MM.1S (cell line): ENCODE measurements around the gene SF3A2.

Experiments used
- DNase-seq: peaks from one replicate; pipeline ENCODE4 v3.0.0-alpha.2; 2015
- H2AFZ ChIP-seq: fragments of 300-600 bp; sonication (generic); 2 replicates; pipeline ENCODE4 v1.6.0; 2016; ENCODE audit warnings: antibody characterized with exemption, low read length
- H3F3A ChIP-seq: fragments of 300-600 bp; sonication (generic); 2 replicates; pipeline ENCODE4 v1.6.1; 2016; ENCODE audit warnings: mild to moderate bottlenecking, antibody characterized with exemption, low read length, moderate library complexity, mixed read lengths; ENCODE audit not compliant: insufficient read depth
- H3K27ac ChIP-seq: fragments of 300-600 bp; sonication (generic); 2 replicates; pipeline ENCODE4 v1.5.1; 2016; ENCODE audit warnings: mild to moderate bottlenecking, low read length
- H3K27me3 ChIP-seq: fragments of 300-600 bp; sonication (generic); replicated peaks from 2 replicates; pipeline ENCODE4 v1.6.0; 2016; ENCODE audit warnings: low read length; ENCODE audit not compliant: insufficient read depth
- H3K36me3 ChIP-seq: fragments of 300-600 bp; sonication (generic); replicated peaks from 2 replicates; pipeline ENCODE4 v1.6.1; 2016; ENCODE audit warnings: mild to moderate bottlenecking, low read length, mixed read lengths; ENCODE audit not compliant: insufficient read depth
- H3K4me1 ChIP-seq: fragments of 300-600 bp; sonication (generic); 2 replicates; pipeline ENCODE4 v1.6.1; 2016; ENCODE audit warnings: low read length, mixed read lengths
- H3K4me2 ChIP-seq: fragments of 300-600 bp; sonication (generic); 2 replicates; pipeline ENCODE4 v1.6.0; 2016; ENCODE audit warnings: low read depth, low read length
- H3K4me3 ChIP-seq: fragments of 300-600 bp; sonication (generic); 2 replicates; pipeline ENCODE4 v1.5.1; 2016; ENCODE audit warnings: low read length, mixed read lengths
- H3K79me2 ChIP-seq: fragments of 300-600 bp; sonication (generic); 2 replicates; pipeline ENCODE4 v1.6.1; 2016; ENCODE audit warnings: mixed run types, low read length, mixed read lengths
- H3K9ac ChIP-seq: fragments of 300-600 bp; sonication (generic); 2 replicates; pipeline ENCODE4 v1.6.1; 2016; ENCODE audit warnings: low read length, mixed read lengths
- H3K9me2 ChIP-seq: fragments of 300-600 bp; sonication (generic); replicated peaks from 2 replicates; pipeline ENCODE4 v1.6.1; 2016; ENCODE audit warnings: mild to moderate bottlenecking, low read length, mixed read lengths; ENCODE audit not compliant: insufficient read depth
- H3K9me3 ChIP-seq: fragments of 300-600 bp; sonication (generic); replicated peaks from 2 replicates; pipeline ENCODE4 v1.6.1; 2016; ENCODE audit warnings: mild to moderate bottlenecking, low read length, mixed read lengths; ENCODE audit not compliant: insufficient read depth
- H4K20me1 ChIP-seq: fragments of 300-600 bp; sonication (generic); 2 replicates; pipeline ENCODE4 v1.6.1; 2016; ENCODE audit warnings: mild to moderate bottlenecking, low read length, moderate library complexity, mixed read lengths; ENCODE audit not compliant: insufficient read depth
- EZH2 ChIP-seq: fragments of 300-600 bp; sonication (generic); optimal IDR thresholded peaks from 2 replicates; pipeline ENCODE3; 2017; ENCODE audit warnings: low read depth, mild to moderate bottlenecking, antibody characterized with exemption, low read length, mixed read lengths
- EZH2phosphoT487 ChIP-seq: fragments of 300-600 bp; sonication (generic); IDR thresholded peaks from 2 replicates; pipeline ENCODE4 v1.6.1; 2018; ENCODE audit warnings: antibody characterized with exemption, low read length
- TF ChIP-seq, protein P1 (sequence below): fragments of 300-600 bp; sonication (generic); IDR thresholded peaks from 2 replicates; pipeline ENCODE4 v1.5.1; 2016; ENCODE audit warnings: antibody characterized with exemption, low read length, mixed read lengths

The SF3A2 gene

DNA sequence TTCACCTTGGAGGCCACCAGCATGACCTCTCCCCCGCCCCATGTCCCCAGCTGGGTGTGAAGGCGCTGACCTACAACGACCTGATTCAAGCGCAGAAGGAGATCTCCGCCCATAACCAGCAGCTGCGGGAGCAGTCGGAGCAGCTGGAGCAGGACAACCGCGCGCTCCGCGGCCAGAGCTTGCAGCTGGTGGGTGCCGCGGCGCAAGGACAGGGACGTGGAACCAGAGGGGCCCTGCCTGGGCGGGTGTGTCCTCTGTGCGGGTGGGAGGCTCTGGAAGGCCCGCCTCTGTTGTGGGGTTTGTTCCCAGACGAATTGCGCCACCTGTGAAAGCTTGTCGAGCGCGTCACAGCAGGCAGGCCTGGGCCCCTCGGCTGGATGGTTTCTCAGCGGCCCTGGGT, 22.8 kb upstream of the SF3A2 start:
- no peak overlapping the region for H3K9ac ChIP-seq
- H3K9me3 ChIP-seq: no peaks in the 10 kb centered on the region
- H3F3A ChIP-seq: no peaks in the 10 kb centered on the region
- no peaks in the 10 kb centered on the region for H3K9me2 ChIP-seq
- H3K79me2 ChIP-seq: peaks cover 47% of the 10 kb centered on the region
- no peak for DNase-seq
- H3K36me3 ChIP-seq: peaks cover 46% of the 10 kb centered on the region
- H2AFZ ChIP-seq: no peak overlapping the region
- no peaks in the 10 kb centered on the region for H3K27me3 ChIP-seq
- no peaks in the 10 kb centered on the region for H4K20me1 ChIP-seq
- TF ChIP-seq EZH2: no peak
- no peak for TF ChIP-seq EZH2phosphoT487
- TF ChIP-seq, protein P1, sequence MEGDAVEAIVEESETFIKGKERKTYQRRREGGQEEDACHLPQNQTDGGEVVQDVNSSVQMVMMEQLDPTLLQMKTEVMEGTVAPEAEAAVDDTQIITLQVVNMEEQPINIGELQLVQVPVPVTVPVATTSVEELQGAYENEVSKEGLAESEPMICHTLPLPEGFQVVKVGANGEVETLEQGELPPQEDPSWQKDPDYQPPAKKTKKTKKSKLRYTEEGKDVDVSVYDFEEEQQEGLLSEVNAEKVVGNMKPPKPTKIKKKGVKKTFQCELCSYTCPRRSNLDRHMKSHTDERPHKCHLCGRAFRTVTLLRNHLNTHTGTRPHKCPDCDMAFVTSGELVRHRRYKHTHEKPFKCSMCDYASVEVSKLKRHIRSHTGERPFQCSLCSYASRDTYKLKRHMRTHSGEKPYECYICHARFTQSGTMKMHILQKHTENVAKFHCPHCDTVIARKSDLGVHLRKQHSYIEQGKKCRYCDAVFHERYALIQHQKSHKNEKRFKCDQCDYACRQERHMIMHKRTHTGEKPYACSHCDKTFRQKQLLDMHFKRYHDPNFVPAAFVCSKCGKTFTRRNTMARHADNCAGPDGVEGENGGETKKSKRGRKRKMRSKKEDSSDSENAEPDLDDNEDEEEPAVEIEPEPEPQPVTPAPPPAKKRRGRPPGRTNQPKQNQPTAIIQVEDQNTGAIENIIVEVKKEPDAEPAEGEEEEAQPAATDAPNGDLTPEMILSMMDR: no peak
- H3K4me2 ChIP-seq: no peak overlapping the region
- no peak overlapping the region for H3K27ac ChIP-seq
- H3K4me3 ChIP-seq: no peak overlapping the region
- no peaks in the 10 kb centered on the region for H3K4me1 ChIP-seq

DNA sequence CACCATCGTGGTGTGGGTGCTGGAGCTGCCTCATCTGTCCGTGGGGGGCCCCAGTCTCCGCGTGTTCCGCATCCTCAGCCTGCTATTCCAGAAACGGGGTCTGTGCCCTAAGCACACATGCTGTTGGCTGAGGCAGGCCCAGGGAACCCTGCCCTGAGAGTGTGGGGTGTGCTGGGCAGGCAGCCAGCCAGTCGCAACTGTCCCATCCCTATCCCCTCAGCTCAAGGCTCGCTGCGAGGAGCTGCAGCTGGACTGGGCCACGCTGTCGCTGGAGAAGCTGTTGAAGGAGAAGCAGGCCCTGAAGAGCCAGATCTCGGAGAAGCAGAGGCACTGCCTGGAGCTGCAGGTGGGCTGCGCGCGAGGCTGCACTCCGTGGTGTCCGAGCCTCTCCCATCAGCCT, 22.4 kb upstream of the SF3A2 start:
- no peak overlapping the region for H3K9ac ChIP-seq
- no peak overlapping the region for H3K27ac ChIP-seq
- H3K27me3 ChIP-seq: no peaks in the 10 kb centered on the region
- H3K4me1 ChIP-seq: no peaks in the 10 kb centered on the region
- H3K9me3 ChIP-seq: no peaks in the 10 kb centered on the region
- no peaks in the 10 kb centered on the region for H3F3A ChIP-seq
- H2AFZ ChIP-seq: no peak overlapping the region
- no peaks in the 10 kb centered on the region for H4K20me1 ChIP-seq
- no peaks in the 10 kb centered on the region for H3K9me2 ChIP-seq
- TF ChIP-seq EZH2phosphoT487: no peak
- peaks cover 50% of the 10 kb centered on the region for H3K79me2 ChIP-seq
- no peak overlapping the region for H3K4me2 ChIP-seq
- no peak overlapping the region for H3K4me3 ChIP-seq
- DNase-seq: no peak
- peaks cover 46% of the 10 kb centered on the region for H3K36me3 ChIP-seq

DNA sequence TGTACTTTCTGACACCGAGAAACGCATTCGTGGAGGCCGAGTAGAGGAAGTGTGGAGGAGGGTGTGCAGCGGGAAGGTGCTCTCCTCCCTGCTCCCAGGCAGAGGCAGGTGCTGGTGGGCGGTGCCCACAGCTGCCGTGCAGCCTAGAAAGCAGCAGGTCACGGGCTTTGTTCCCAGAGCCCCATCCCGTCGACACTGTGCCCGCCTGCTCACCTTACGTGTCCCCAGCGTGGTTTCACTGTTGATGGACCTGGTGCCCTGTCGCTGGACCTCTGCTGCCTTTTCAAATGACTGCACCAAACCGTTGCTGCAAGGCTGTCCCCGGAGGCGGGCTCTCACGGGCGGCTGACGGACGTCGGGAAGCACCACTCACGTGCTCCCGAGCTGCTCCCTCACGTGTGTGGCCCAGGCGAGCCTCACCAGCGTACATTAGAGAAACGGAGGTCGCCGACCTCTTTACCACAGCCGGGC, 21.3 kb upstream of the SF3A2 start:
- H3K4me1 ChIP-seq: no peaks in the 10 kb centered on the region

DNA sequence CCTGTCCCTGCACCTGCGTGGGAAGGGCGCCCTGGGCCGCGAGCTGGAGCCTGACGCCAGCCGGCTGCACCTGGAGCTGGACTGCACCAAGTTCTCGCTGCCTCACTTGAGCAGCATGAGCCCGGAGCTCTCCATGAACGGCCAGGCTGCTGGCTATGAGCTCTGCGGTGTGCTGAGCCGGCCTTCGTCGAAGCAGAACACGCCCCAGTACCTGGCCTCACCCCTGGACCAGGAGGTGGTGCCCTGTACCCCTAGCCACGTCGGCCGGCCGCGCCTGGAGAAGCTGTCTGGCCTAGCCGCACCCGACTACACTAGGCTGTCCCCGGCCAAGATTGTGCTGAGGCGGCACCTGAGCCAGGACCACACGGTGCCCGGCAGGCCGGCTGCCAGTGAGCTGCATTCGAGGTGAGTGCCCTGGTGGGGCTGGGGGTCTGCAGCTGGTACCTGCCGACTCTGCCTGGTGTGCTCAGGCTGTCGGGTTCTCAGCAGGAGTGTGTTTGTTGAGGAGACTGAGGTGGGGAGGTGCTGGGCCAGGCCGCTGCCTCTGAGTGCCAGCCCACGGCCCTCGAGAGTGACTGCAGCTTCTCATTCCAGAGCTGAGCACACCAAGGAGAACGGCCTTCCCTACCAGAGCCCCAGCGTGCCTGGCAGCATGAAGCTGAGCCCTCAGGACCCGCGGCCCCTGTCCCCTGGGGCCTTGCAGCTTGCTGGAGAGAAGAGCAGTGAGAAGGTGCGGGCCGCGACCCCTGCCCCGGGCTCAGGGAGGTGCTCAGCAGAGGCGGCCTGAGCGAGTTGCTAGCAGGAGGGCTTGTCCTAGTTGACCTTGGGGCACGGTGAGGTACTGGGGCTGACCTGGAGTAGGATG, 20.0 kb upstream of the SF3A2 start:
- no peak overlapping the region for H3K9ac ChIP-seq
- TF ChIP-seq, protein P1: no peak
- TF ChIP-seq EZH2 (no peak), EZH2phosphoT487 (no peak)
- no peaks in the 10 kb centered on the region for H3K4me1 ChIP-seq

More for the DNA sequence above, 21.3 kb upstream of the SF3A2 start:
- H4K20me1 ChIP-seq: no peaks in the 10 kb centered on the region
- peaks cover 46% of the 10 kb centered on the region for H3K36me3 ChIP-seq
- H3K9me2 ChIP-seq: no peaks in the 10 kb centered on the region
- H3K27ac ChIP-seq: no peak overlapping the region
- H3K4me3 ChIP-seq: no peak overlapping the region
- no peak for TF ChIP-seq EZH2phosphoT487
- no peaks in the 10 kb centered on the region for H3F3A ChIP-seq
- no peak overlapping the region for H3K9ac ChIP-seq
- no peak overlapping the region for H3K4me2 ChIP-seq
- no peak overlapping the region for H2AFZ ChIP-seq
- peaks cover 56% of the 10 kb centered on the region for H3K79me2 ChIP-seq
- no peaks in the 10 kb centered on the region for H3K27me3 ChIP-seq
- no peaks in the 10 kb centered on the region for H3K9me3 ChIP-seq
- no peak for DNase-seq

More for the DNA sequence above, 20.0 kb upstream of the SF3A2 start:
- no peaks in the 10 kb centered on the region for H4K20me1 ChIP-seq
- no peaks in the 10 kb centered on the region for H3K9me2 ChIP-seq
- no peaks in the 10 kb centered on the region for H3K9me3 ChIP-seq
- no peak overlapping the region for H3K4me2 ChIP-seq
- H2AFZ ChIP-seq: no peak overlapping the region
- H3K27ac ChIP-seq: no peak overlapping the region
- no peak overlapping the region for H3K4me3 ChIP-seq
- H3K79me2 ChIP-seq: peaks cover 57% of the 10 kb centered on the region
- H3K36me3 ChIP-seq: peaks cover 47% of the 10 kb centered on the region
- DNase-seq: no peak
- no peaks in the 10 kb centered on the region for H3K27me3 ChIP-seq
- no peaks in the 10 kb centered on the region for H3F3A ChIP-seq
